ENCODE measurements around the gene PPP4R4. TPM values are rescaled to one million over a fixed set of nuclear protein-coding genes. Genes with fewer than 3 reads are reported as not detected.

PPP4R4 gene
- polyA plus RNA-seq, 1 donor, result 0.22 TPM

DNA sequence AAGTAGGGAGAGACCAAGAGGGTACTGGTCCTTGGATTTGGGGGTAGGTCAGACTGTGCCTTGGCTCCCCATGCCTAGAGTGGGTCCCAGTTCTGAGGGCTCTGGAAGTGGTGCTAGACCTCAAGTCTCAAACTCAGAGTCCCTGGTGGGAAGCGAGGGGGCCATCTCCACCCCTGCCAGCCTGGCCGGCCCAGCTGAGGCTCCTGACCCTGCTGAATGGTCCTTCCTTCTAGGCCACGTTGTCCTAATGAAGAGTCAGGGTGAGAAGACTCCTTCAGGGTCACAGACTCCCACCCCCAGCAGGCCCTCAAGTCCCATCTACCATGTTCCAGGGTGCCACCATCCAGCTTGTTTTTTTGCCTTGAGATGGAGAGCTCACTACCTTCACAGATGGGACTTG is 136.1 kb downstream of the PPP4R4 start:
- DNase-seq, result no peak

DNA sequence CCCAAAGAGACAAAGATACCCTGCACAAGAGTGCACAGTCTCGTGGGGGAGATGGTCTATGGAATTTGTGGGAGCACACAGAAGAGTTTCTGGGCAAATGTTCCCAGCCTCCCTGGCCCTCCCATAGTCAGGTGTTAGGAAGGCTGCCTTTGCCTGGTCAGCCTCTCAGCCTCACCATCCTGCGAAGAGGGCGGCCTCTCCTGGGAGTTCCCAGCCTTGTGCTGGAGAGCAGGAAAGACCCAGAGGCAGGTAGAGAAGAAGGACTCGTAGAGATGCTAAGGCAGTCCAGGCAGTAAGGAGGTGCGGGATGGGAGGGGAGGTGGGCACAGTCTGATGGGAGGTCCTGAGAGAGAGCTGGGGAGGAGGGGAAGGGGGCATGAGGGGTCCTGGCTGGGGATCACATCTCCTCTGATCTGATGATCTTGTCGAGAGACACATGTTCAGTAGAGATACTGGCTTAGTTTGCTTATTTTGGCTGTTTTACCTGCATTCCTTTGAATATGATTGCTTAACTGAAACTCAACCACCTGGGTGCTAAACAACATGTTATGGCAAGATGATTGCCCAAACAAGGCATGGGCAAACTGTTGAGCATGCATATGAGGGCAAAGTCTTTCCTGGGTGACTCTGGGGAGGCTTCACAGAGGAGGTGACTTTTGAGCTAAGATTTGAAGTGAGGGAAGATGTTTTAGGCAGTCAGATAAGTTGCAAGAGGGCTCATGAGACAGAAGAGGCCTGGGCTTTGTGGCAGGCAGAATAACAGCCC is 138.5 kb downstream of the PPP4R4 start:
- DNase-seq, result no peak

DNA sequence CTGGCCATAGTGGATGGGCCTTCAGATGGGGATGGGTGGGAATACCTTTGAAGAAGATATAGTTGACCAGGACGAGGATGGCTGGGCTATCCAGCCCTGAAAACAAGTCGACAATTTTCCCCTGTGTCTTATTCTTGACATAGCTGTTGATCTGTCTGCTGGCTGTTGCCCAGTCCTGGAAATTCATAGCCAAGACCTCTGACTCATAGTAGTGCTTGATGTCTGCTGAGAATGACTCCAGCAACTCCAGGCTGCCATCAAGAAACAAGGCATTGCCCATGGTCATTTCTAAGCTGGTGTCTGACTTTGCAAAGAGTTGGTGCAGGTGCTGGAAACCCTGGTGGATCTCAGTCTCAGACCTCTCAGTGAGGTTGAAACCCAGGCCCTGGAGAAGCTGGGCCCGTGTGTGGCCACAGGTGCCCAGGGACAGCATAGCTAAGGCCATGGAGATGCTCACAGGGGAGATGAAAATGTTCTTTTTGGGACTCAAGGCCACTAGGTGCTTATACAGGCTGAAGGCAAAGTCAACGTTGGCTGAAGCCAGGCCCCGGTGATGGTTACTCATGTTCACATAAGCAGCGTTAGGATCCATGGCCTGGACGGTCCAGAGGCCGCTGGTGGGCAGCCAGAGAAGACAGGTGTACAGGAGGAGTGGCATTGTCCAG is 140.0 kb downstream of the PPP4R4 start:
- no peak for DNase-seq

DNA sequence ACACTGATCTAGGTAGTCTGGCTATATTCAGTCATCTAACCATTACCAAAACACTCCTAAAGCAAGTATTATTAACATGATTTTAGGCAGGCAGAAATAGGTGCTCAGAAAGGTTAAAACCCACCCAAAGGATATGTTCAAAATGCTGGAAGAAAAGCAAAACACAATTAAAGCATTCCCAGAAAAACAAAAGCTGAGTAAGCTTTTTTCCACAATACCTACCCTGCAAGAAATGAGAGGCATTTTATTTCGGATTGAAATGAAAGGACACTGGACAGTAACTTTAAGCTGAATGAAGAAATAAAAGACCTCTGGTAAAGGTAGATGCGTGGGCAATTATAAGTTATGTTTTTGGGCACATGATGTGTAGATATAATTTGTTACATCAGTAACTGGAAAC is 140.8 kb downstream of the PPP4R4 start:
- no peak for DNase-seq

DNA sequence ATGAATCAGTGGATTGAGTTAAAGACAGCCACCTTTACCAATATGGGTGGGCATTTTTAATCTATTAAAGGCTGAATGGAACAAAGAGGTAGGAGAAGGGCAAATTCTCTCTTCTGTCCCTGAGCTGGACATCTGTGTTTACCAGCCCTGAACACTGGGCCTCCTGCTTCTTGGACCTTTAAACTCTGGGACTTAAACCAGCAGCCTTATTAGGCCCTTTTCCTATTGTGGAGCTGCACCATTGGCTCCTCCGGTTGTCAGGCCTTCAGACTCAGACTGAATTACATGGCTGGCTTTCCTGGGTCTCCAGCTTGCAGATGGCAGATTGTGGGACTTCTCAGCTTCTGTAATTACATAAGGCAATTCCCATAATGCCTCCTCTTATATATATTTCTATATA is 142.6 kb downstream of the PPP4R4 start:
- no peak for DNase-seq

DNA sequence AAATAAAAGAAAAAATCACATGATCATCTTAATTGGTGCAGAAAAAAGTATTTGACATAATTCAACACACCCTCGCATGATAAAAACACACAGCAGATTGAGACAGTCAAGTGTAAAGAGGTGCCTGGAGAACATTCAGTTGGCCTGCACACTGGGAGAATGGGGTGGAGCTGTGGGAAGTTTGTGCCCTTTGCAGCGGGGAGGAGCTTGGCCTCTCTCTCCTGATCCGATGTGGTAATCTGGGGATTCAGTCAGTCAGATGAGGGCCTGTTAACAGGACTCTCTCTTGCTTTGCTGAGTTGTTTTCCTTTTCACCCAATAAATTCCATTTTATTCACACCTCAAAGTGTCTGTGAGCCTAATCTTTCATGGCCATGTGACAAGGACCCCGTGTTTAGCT is 143.1 kb downstream of the PPP4R4 start:
- no peak for DNase-seq

DNA sequence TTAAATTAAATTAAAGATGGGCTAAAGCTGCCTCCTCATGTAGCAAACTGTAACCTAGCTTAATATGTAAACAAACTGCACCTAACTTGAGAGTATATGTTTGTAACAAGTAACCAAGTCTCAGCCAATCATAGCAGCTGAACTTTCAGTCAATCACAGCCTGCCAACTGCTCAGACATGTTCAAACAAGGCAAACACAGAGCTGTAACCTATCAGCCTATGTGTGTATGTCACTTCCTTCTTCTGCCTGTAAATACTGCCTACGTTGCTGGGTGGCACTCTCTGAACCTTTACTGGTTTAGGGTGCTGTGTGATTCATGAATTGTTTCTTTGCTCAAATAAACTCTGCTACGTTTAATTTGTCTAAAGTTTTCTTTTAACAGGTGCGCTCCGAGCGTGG is 146.1 kb downstream of the PPP4R4 start:
- DNase-seq, result no peak

DNA sequence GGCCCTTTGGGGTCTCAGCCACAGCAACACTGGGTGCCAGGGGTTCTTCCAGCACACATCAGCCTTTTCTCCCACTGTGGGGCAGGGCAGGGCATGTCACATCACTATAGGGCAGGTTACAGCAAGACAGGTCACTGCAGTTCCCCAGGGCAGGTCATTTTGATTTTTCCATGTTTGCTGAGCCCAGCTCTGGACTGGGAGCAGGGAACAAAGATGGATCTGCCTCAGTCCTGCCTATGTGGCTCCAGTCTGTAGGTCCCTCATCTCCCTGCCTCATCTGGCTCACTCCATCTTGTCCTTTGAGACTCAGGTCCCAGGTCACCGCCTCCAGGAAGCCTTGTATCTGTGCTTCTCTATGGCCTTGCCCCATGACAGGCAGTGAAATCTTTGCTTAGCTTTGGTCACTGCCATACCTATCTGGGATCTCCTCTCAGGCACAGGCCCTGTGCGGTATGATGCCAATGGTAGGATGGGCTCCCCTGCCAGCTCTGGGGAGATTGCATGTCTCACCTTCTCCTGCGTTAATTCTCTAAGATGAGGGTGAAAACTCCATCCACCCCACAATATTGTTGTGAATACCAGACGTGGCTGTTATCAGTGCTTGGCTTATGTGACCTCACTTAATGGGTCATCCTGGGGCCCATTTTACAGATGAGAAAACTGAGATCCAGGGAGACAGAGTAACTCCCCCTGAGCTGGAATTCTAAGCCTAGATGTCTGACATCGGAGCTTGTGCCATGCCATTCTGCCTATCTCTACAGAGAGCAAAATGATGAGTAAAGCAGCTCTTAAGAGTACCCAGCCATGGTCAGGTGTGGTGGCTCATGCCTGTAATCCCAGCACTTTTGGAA is 147.5 kb downstream of the PPP4R4 start:
- no peak for DNase-seq

DNA sequence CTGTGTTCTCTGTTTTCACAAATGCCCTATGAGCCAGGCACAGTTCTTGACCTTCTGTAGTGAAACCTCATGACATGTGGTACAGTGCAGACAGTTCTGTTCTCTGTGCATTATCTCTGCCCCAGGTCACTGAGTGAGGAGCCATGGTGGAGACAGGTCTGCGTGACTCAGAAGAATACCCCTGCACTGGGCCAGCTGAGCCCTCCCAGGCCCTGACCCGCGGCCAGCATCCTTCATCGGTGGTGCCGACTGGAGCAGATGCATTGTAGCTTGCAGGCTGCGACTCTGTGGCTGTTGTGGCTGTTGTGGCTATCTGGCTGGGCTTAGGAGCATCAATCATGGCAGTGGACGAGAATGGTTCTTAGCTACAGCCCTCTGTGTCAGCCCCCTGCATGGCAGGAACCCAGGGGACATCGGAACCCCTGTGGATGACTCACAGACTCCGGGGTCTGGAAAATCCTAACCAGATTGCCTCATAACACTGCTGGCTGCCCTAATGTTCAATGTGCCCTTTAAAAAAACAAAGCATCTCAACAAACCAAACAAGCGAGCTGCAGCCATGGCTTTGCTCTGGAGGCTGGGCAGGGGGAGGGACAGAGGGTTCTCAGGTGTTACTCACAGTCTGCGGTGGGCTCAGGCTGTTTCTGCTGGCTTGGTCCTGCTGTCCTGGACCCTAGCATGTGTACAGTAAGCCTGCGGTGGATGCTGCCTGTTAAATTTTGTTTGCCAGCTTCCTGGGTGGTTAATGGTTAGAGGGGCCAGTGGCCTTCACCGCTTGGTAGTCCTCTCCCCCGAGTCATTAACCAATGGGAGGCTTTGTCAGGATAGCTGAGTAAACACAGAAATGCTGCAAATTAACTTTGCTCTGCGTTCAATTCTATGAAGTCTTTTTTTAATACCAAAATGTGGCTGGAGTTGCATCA is 148.8 kb downstream of the PPP4R4 start, which contains the start of gene SERPINA6:
SERPINA6 (minus strand) TSS at position 689 of the 923 bp plus-strand sequence. CDS start 8,688 bp downstream, outside the sequence.
- DNase-seq, result no peak

DNA sequence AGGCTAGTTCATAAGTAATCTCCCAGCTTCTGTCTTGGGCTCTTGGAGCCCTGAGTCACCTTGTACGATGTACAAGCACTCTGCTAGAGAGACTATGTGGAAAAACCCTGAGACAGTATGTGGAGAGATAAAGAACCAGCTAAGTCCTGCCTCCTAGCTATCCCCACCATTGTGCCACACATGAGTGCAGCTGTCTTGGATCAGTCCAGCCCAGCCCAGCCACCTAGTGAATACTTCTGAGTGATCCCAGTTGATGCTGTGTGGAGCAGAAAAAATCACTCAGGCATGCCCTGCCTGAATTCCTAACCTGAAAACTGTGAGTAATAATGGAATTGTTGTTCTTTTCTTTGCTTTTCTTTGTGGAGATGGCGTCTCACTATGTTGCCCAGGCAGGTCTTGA is 154.1 kb downstream of the PPP4R4 start:
- DNase-seq, result no peak

Other genes with a start within 250 kb of the PPP4R4 start
- not detected for gene FAM181A, start 247.0 kb upstream of the PPP4R4 start, polyA plus RNA-seq (ENCODE audit: insufficient read length)
- gene ASB2, start 197.8 kb upstream of the PPP4R4 start, polyA plus RNA-seq (ENCODE audit: insufficient read length), result 31.7 TPM
- gene CCDC197, start 177.0 kb upstream of the PPP4R4 start, polyA plus RNA-seq (ENCODE audit: insufficient read length), result 0.32 TPM
- gene OTUB2, start 148.0 kb upstream of the PPP4R4 start, polyA plus RNA-seq (ENCODE audit: insufficient read length), result 0.67 TPM
- gene DDX24, start 93.1 kb upstream of the PPP4R4 start, polyA plus RNA-seq (ENCODE audit: insufficient read length), result 84.8 TPM
- 11.6 TPM for gene IFI27L1, start 93.0 kb upstream of the PPP4R4 start, polyA plus RNA-seq (ENCODE audit: insufficient read length)
- 2.6 TPM for gene IFI27, start 63.6 kb upstream of the PPP4R4 start, polyA plus RNA-seq (ENCODE audit: insufficient read length)
- 12.7 TPM for gene IFI27L2, start 44.7 kb upstream of the PPP4R4 start, polyA plus RNA-seq (ENCODE audit: insufficient read length)
- gene SERPINA10, start 118.9 kb downstream of the PPP4R4 start, polyA plus RNA-seq (ENCODE audit: insufficient read length), result not detected
- not detected for gene SERPINA6, start 149.0 kb downstream of the PPP4R4 start, polyA plus RNA-seq (ENCODE audit: insufficient read length)
- not detected for gene SERPINA2, start 192.4 kb downstream of the PPP4R4 start, polyA plus RNA-seq (ENCODE audit: insufficient read length)
- 0.61 TPM for gene SERPINA1, start 214.3 kb downstream of the PPP4R4 start, polyA plus RNA-seq (ENCODE audit: insufficient read length)